Femur (tissue), 1 donor: Measurements from ENCODE around the gene KRTAP4-11.
"Not testable (repeated sequence)": the region's sequence is repeated elsewhere in the genome, so short reads cannot be mapped to it uniquely, and the experiment has no call there.

Experiments
- DNase-seq: peaks from one replicate; pipeline ENCODE4 v3.0.0-alpha.2; 2017

KRTAP4-11 gene

DNA sequence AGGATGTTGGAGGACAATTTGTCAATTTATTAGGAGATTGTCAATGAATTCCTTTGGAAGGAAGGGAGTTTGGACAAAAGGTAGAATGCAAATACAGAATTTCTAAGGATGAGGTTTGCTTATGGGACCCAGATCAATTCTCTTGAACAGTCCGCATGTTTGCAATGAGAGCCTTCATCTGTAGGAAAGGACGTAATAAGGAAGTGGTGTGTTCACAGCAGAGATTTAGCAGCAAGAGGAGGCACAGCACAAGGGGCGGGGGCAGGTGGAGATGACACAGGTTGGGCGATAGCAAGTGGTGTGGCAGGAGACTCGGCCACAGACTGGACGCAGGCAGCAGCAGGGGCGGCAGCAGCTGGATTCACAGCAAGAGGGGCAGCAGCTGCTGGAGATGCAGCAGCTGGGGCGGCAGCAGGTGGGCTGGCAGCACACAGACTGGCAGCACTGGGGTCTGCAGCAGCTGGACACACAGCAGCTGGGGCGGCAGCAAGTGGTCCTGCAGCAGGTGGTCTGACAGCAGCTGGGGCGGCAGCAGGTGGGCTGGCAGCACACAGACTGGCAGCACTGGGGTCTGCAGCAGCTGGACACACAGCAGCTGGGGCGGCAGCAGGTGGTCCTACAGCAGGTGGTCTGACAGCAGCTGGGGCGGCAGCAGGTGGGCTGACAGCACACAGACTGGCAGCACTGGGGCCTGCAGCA lies 5.3 kb upstream of the KRTAP4-11 start:
- not testable (repeated sequence) for DNase-seq

DNA sequence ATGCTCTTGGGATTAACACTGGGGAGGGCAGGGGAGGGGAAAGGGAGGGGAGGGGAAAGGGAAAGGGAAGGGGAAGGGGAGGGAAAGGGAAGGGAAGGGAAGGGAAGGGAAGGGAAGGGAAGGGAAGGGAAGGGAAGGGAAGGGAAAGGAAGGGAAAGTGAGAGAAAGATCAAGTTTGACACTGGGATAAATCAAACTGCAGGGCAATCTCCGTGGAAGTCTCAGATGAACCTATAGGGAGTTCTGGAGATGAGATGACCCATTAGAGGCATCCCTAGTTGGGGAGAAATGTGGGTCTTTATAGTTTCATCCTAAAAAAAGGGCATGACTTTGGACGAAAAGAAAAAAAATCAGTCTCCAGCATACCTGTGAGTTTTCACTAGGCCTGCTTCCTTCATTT lies 3.6 kb upstream of the KRTAP4-11 start:
- DNase-seq, result no peak

DNA sequence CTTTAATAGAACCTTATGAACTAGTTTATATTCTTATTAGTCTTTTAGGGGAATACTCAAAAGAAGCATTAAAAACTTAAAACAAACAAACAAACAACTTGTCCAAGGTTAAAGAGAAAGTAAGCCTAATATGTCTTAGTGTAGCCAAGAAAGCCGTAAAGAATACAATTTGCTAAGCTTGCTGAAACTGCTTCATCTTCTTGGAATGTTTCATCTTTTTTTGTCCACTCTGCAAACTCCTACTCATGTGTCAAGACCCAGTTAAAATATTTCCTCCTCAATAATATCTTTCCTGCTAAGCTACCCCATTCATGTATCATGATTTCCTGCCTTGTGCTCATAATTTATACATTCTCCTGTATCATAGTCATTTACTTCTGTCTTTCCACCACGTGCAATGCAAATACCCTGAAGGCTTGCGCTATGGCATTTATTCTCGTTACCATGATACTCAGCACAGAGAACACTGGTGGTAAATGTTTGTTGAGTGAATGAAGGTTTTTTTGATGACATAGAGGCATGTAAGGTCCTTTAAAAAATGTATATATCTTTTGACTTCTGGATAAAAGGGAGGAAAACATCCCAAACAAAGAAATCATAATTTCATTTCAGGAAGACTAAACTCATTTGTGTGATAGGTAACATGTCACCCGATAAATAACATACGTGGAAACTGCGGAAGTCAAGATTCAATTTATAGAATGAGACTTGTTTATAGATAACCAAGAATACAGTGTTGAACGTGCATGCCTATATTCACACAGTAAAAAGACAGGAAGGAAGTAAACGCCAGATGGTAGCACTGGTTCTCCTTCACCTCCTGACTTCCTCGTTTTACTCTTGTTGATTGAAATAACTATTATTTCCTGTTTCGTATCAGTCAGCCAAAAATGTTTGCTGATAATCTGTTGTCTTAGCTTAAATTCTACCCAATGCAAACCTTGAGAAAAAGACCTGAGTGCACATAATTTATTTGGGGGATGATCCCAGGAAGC lies 1.8 kb upstream of the KRTAP4-11 start:
- not testable (repeated sequence) for DNase-seq

GRCh38 chr17:41118721-41119120 lies 548 bp upstream of the KRTAP4-11 start:
- no peak for DNase-seq

DNA sequence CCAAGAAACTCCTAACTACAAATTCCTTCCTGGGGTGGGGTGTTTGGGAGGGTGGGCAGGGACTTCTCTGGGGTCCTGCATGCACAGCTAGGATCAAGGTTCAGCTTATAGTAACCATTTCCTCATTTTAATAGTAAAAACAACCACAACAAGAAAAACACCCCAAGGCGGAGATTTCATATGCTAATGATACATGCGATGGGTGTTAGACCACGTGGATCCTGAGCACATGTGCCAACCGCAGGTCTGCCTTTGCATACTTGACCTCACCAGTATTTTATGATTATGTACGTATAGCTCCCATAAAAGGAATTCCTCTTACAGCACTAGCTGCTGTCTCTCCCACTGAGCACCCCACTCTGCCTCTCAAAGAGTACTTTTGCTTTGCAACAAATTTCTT lies 1.9 kb downstream of the KRTAP4-11 start:
- no peak for DNase-seq

- no peak for DNase-seq
Measured at GRCh38 chr17:41111151-41111885, 6.9 kb downstream of the KRTAP4-11 start.

GRCh38 chr17:41108728-41109386 lies 9.3 kb downstream of the KRTAP4-11 start:
- not testable (repeated sequence) for DNase-seq

GRCh38 chr17:41107941-41108450 lies 10.2 kb downstream of the KRTAP4-11 start:
- no peak for DNase-seq

DNA sequence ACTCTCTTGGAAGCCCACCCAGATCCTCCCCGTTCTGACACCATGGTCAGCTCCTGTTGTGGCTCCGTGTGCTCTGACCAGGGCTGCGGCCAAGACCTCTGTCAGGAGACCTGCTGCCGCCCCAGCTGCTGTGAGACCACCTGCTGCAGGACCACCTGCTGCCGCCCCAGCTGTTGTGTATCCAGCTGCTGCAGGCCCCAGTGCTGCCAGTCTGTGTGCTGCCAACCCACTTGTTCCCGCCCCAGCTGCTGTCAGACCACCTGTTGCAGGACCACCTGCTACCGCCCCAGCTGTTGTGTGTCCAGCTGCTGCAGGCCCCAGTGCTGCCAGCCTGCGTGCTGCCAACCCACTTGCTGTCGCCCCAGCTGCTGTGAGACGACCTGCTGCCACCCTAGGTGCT lies 12.8 kb downstream of the KRTAP4-11 start, which contains the start of gene KRTAP4-9:
Gene KRTAP4-9 (plus strand): TSS at position 43 of the 400 bp plus-strand sequence. CDS start 0 bp downstream, at position 43.
- DNase-seq, result not testable (repeated sequence)

DNA sequence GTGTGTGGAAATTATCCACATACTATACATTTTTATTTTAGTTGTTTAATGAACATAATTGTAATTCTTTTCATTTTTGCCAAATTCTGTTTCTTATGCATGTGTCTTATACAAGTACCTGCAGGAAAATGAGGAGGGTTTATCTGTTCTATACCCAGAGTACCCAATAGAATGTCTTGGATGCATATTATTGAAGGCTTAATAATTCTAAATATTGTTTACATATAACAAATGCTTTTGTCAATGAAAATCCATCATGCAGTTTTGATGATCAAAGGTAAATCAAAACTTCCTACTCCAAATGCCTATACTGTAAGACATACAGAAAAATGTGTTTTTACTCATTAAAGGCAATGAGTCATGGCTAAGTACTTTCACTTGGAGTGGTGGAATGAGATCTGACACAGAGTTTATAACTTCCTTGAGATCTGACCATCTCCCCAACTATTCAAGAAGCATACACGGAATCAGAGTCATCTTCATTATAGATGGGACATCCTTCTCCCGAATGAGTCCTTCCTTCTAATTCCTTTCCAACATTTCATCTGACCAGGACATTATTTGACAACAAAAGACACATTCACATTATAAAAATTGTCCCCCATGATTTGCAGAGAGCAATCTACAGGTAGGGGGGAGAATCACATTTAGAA lies 13.7 kb downstream of the KRTAP4-11 start:
- not testable (repeated sequence) for DNase-seq

GRCh38 chr17:41103896-41104295 lies 14.3 kb downstream of the KRTAP4-11 start:
- no peak for DNase-seq

DNA sequence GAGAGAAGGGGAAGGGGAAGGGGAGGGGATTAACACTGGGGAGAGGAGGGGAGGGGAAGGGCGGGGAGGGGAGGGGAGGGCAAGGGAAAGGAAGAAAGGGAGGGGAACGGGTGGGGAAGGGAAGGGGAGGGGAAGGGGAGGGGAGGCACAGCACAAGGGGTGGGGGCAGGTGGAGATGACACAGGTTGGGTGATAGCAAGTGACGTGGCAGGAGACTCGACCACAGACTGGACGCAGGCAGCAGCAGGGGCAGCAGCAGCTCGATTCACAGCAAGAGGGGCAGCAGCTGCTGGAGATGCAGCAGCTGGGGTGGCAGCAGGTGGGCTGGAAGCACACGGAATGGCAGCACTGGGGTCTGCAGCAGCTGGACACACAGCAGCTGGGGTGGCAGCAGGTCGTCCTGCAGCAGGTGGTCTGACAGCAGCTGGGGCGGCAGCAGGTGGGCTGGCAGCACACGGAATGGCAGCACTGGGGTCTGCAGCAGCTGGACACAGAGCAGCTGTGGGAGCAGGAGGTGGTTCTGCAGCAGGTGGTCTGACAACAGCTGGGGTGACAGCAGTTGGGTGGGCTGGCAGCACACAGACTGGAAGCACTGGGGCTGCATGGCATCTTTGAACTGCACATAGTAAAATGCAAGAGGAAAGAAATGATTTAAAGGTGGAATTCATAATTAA lies 16.4 kb downstream of the KRTAP4-11 start, which contains the start of gene KRTAP4-16:
Gene KRTAP4-16 (minus strand): TSS at position 624 of the 674 bp plus-strand sequence. CDS start 0 bp downstream, at position 624.
- no peak for DNase-seq

DNA sequence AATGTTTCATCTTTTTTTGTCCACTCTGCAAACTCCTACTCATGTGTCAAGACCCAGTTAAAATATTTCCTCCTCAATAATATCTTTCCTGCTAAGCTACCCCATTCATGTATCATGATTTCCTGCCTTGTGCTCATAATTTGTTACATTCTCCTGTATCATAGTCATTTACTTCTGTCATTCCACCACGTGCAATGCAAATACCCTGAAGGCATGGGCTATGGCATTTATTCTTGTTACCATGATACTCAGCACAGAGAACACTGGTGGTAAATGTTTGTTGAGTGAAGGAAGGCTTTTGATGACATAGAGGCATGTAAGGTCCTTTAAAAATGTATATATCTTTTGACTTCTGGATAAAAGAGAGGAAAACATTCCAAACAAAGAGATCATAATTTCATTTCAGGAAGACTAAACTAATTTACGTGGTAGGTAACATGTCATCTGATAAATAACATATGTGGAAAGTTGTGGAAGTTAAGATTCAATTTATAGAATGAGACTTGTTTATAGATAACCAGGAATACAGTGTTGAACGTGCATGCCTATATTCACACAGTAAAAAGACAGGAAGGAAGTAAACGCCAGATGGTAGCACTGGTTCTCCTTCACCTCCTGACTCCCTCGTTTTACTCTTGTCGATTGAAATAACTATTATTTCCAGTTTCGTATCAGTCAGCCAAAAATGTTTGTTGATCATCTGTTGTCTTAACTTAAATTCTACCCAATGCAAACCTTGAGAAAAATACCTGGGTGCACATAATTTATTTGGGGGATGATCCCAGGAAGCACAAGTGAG lies 18.3 kb downstream of the KRTAP4-11 start:
- DNase-seq, result not testable (repeated sequence)

GRCh38 chr17:41098481-41098880 lies 19.7 kb downstream of the KRTAP4-11 start:
- DNase-seq, result no peak

GRCh38 chr17:41098042-41098441 lies 20.1 kb downstream of the KRTAP4-11 start, which contains the start of gene KRTAP4-8:
Gene KRTAP4-8, minus strand, starts transcription at chr17:41098142. Its CDS starts 58 bp downstream, at chr17:41098084.
- no peak for DNase-seq

DNA sequence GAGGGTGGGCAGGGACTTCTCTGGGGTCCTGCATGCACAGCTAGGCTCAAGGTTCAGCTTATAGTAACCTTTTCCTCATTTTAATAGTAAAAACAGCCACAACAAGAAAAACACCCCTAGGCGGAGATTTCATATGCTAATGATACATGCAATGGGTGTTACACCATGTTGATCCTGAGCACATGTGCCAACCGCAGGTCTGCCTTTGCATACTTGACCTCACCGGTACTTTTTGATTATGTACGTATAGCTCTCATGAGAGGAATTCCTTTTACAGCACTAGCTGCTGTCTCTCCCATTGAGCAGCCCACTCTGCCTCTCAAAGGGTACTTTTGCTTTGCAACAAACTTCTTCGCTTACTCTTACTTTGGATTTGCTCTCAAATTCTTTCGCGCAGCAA lies 22.1 kb downstream of the KRTAP4-11 start:
- DNase-seq, result no peak

GRCh38 chr17:41088760-41089352 lies 29.3 kb downstream of the KRTAP4-11 start:
- not testable (repeated sequence) for DNase-seq

DNA sequence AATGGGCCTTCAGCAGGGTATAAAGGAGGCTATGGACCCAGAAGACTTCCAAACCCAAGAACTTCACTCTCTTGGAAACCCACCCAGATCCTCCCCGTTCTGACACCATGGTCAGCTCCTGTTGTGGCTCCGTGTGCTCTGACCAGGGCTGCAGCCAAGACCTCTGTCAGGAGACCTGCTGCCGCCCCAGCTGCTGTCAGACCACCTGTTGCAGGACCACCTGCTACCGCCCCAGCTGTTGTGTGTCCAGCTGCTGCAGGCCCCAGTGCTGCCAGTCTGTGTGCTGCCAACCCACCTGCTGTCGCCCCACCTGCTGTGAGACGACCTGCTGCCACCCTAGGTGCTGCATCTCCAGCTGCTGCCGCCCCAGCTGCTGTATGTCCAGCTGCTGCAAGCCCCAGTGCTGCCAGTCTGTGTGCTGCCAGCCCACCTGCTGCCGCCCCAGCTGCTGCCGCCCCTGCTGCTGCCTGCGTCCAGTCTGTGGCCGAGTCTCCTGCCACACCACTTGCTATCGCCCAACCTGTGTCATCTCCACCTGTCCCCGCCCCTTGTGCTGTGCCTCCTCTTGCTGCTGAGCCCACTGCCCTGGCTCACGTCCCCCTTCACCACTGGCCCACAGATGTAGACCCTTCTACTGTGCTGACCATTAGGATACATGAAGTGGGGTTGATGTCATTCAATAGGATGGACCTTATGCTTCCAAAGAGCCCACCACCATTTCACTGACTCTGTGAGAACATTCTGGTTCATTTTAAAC lies 33.9 kb downstream of the KRTAP4-11 start, which contains the start of gene KRTAP4-7:
Gene KRTAP4-7 (plus strand): TSS at position 51 of the 757 bp plus-strand sequence. CDS start 57 bp downstream, at position 108.
- DNase-seq, result not testable (repeated sequence)
